ENCODE data around the gene CAMTA1.

Gene CAMTA1

GRCh38 chr1:7171168-7171567 is 385.9 kb downstream of the CAMTA1 start:
- H3K9ac ChIP-seq (ENCODE audit: low read length): no peak overlapping the region
- H3K27me3 ChIP-seq (replicated peaks; ENCODE audit: insufficient read depth, low read length): peaks cover 95% of the 10 kb centered on the region
- no peaks in the 10 kb centered on the region for H3K4me1 ChIP-seq (ENCODE audit: low read length)
- no peak for DNase-seq
- no peak overlapping the region for H3K27ac ChIP-seq (ENCODE audit: low read length)
- no peak overlapping the region for H2AFZ ChIP-seq (ENCODE audit: low read length)
- no peaks in the 10 kb centered on the region for H3K79me2 ChIP-seq (ENCODE audit: low read length)
- TF ChIP-seq EZH2 (optimal IDR thresholded peaks at IDR 0.05; ENCODE audit: low read depth, low read length): no peak
- no peak for TF ChIP-seq CTCF (IDR thresholded peaks at IDR 0.05; ENCODE audit: low read length)
- no peak for TF ChIP-seq EZH2phosphoT487 (IDR thresholded peaks at IDR 0.05; ENCODE audit: low read length)
- no peak overlapping the region for H3K4me2 ChIP-seq (ENCODE audit: low read depth, low read length)
- H3F3A ChIP-seq (ENCODE audit: insufficient read depth, low read length): no peaks in the 10 kb centered on the region
- H3K9me3 ChIP-seq (replicated peaks; ENCODE audit: insufficient read depth, low read length): no peaks in the 10 kb centered on the region
- no peaks in the 10 kb centered on the region for H3K9me2 ChIP-seq (replicated peaks; ENCODE audit: insufficient read depth, low read length)
- H4K20me1 ChIP-seq (ENCODE audit: insufficient read depth, low read length): no peaks in the 10 kb centered on the region
- no peak overlapping the region for H3K4me3 ChIP-seq (ENCODE audit: low read length)
- H3K36me3 ChIP-seq (replicated peaks; ENCODE audit: insufficient read depth, low read length): no peaks in the 10 kb centered on the region

- Histone ChIP-seq H3K4me3 (ENCODE audit: low read length) (no peak overlapping the region), H3K9me2 (replicated peaks; ENCODE audit: insufficient read depth, low read length) (no peaks in the 10 kb centered on the region), H2AFZ (ENCODE audit: low read length) (no peak overlapping the region), H3K4me1 (ENCODE audit: low read length) (no peaks in the 10 kb centered on the region), H3K9ac (ENCODE audit: low read length) (no peak overlapping the region), H4K20me1 (ENCODE audit: insufficient read depth, low read length) (no peaks in the 10 kb centered on the region), H3F3A (ENCODE audit: insufficient read depth, low read length) (no peaks in the 10 kb centered on the region), H3K27me3 (replicated peaks; ENCODE audit: insufficient read depth, low read length) (peaks cover 94% of the 10 kb centered on the region), H3K9me3 (replicated peaks; ENCODE audit: insufficient read depth, low read length) (no peaks in the 10 kb centered on the region), H3K79me2 (ENCODE audit: low read length) (no peaks in the 10 kb centered on the region), H3K4me2 (ENCODE audit: low read depth, low read length) (no peak overlapping the region), H3K36me3 (replicated peaks; ENCODE audit: insufficient read depth, low read length) (no peaks in the 10 kb centered on the region), H3K27ac (ENCODE audit: low read length) (no peak overlapping the region)
- TF ChIP-seq CTCF (IDR thresholded peaks at IDR 0.05; ENCODE audit: low read length) (no peak), EZH2 (optimal IDR thresholded peaks at IDR 0.05; ENCODE audit: low read depth, low read length) (no peak), EZH2phosphoT487 (IDR thresholded peaks at IDR 0.05; ENCODE audit: low read length) (no peak)
- no peak for DNase-seq
Observed at GRCh38 chr1:7171574-7171973, 386.3 kb downstream of the CAMTA1 start.

GRCh38 chr1:7172804-7173203 is 387.6 kb downstream of the CAMTA1 start:
- TF ChIP-seq EZH2 (optimal IDR thresholded peaks at IDR 0.05; ENCODE audit: low read depth, low read length): no peak
- no peak for TF ChIP-seq CTCF (IDR thresholded peaks at IDR 0.05; ENCODE audit: low read length)
- no peak for TF ChIP-seq EZH2phosphoT487 (IDR thresholded peaks at IDR 0.05; ENCODE audit: low read length)
- Histone ChIP-seq H3K79me2 (ENCODE audit: low read length) (no peaks in the 10 kb centered on the region), H3K27me3 (replicated peaks; ENCODE audit: insufficient read depth, low read length) (peaks cover 86% of the 10 kb centered on the region), H2AFZ (ENCODE audit: low read length) (no peak overlapping the region), H3K27ac (ENCODE audit: low read length) (no peak overlapping the region), H3K9me2 (replicated peaks; ENCODE audit: insufficient read depth, low read length) (no peaks in the 10 kb centered on the region), H3K4me1 (ENCODE audit: low read length) (no peaks in the 10 kb centered on the region), H3K9me3 (replicated peaks; ENCODE audit: insufficient read depth, low read length) (no peaks in the 10 kb centered on the region), H3K36me3 (replicated peaks; ENCODE audit: insufficient read depth, low read length) (no peaks in the 10 kb centered on the region), H4K20me1 (ENCODE audit: insufficient read depth, low read length) (no peaks in the 10 kb centered on the region), H3K4me2 (ENCODE audit: low read depth, low read length) (no peak overlapping the region), H3K9ac (ENCODE audit: low read length) (no peak overlapping the region), H3F3A (ENCODE audit: insufficient read depth, low read length) (no peaks in the 10 kb centered on the region), H3K4me3 (ENCODE audit: low read length) (no peak overlapping the region)
- no peak for DNase-seq
